GM12874 (cell line): ENCODE measurements around the gene KCNH1.

Source experiments
- TF ChIP-seq, protein P1 (sequence below): IDR thresholded peaks from 2 replicates; pipeline ENCODE4 v1.5.1; 2011; ENCODE audit warnings: low read depth, mild to moderate bottlenecking, control low read depth, low read length, moderate library complexity; ENCODE audit not compliant: insufficient read depth

The KCNH1 gene

DNA sequence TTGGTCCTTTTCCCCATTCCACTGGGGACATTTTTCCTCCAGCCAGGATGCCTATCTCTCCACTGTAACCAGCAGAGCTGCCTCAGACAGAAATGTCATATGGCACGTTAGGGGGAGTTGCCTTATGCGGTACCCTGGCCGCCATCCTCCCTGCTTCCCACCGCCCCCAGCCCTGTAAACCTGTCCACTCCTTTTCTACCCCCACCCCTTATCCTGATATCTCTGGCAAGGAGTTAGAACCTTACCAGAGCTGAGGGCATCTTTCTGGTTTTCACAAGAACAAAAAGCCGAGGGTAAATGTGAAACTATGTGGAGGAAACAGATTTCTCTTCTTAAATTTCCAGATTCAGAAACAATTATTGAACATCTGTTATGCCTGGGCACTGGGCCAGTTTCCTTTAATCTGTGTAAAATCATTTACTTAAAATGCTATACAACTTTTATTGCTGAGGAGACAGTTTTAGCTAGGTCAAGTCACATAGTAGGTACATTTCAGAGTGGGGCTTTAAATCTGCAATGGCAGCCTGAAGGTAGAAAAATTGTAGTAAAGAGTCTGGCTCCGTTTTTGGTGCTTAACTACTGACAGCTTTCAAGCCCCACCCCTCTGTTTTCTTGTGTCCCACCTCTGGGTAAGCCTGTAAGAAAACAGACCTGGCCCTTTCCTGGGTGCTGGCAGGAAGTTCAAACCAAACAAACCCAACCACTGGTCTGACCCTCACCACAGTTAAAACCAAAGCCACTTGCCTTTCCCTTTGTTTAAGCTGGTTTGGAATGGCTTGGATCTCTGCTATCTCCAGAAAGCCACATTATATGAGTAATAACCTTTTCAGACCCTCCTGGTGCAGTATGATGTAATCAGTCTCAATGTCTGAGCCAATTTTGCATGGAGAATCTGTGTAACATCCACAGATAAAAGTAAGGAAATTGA lies 486.3 kb downstream of the KCNH1 start:
- TF ChIP-seq, protein P1, sequence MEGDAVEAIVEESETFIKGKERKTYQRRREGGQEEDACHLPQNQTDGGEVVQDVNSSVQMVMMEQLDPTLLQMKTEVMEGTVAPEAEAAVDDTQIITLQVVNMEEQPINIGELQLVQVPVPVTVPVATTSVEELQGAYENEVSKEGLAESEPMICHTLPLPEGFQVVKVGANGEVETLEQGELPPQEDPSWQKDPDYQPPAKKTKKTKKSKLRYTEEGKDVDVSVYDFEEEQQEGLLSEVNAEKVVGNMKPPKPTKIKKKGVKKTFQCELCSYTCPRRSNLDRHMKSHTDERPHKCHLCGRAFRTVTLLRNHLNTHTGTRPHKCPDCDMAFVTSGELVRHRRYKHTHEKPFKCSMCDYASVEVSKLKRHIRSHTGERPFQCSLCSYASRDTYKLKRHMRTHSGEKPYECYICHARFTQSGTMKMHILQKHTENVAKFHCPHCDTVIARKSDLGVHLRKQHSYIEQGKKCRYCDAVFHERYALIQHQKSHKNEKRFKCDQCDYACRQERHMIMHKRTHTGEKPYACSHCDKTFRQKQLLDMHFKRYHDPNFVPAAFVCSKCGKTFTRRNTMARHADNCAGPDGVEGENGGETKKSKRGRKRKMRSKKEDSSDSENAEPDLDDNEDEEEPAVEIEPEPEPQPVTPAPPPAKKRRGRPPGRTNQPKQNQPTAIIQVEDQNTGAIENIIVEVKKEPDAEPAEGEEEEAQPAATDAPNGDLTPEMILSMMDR: no peak

DNA sequence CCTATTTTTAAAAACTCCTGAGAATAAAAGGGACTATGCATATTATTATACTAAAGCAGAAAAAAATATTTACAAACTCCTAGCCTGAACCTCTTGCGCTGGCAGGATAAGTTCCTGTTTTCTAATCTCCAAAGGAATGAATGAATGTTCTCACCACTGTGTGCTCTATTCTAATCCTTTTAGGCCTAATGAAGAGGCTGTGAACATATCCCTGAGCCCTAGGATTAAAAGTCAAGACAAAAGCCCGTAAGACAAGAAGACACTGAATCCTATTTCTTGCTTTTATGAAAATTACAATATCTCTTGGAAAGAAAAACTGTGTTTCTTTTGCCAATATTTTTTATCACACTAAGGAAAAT lies 487.7 kb downstream of the KCNH1 start:
- TF ChIP-seq, protein P1: no peak

DNA sequence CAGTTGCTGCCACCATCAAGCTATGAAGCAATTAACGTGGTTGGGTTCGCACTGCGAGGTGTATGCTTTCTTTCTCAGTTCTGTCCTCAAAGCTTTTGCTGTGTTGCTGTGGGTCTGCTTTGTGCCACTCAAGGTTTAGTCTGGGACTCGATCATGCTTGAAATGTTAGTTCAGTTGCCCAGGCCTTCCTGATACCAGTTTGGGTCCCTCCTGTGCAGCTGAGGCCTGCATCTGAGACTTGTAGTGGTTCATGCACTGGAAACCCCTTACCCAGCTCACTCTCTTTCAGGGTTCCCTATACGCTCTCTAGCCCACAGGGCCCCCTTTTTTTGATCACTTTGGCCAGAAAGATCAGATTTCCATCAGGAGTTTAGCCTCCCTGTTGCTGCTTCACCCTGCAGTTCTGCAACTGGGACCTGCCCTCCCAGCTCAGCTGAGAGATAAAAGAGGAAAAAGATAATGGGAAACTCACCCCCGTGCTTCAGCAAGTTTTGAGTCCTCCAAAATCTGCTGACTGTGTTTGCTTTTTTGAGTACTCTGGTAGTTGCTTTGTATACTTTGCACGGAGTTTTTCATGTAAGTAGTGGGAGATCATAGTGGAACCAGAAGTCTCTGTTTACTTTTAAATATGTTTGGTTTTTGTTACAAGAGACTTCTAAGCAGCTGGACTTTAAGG lies 488.2 kb downstream of the KCNH1 start:
- TF ChIP-seq, protein P1: no peak

DNA sequence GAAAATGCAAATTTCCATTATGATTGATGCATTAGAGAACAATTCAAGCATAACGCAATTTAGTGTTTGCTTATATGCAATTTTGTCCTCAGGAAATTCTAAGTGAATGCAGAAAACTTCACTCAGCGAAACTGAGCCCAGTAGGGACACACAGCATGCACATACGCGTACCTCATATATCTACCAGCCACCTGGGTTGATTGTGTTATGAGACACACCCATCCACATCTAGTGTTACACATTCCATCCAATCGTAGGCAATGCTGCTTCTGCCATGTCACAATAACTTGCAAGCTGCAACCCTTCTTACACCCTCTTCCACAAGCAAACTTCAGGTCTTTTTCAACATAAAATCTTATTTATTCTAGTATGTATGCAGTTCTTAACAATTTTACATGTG lies 492.4 kb downstream of the KCNH1 start:
- TF ChIP-seq, protein P1: no peak

DNA sequence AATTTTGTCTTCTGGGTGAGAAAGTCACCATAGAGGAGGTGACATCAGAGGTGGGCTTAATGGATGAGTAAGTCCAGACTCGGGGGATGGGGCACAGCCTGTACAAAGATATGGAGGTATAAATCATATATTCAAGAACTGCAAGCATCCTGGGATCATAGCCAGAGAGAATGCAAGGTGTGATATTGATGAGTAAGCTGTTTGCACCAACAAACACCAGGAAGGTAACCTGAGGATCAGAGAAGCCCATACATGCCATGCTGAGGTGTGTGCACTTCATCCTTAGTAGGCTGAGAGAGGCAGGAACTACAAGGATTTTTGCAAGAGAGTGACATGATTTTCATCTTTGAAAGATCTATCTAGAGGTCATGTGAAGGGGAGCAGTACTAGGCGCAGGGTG lies 498.8 kb downstream of the KCNH1 start:
- TF ChIP-seq, protein P1: no peak

DNA sequence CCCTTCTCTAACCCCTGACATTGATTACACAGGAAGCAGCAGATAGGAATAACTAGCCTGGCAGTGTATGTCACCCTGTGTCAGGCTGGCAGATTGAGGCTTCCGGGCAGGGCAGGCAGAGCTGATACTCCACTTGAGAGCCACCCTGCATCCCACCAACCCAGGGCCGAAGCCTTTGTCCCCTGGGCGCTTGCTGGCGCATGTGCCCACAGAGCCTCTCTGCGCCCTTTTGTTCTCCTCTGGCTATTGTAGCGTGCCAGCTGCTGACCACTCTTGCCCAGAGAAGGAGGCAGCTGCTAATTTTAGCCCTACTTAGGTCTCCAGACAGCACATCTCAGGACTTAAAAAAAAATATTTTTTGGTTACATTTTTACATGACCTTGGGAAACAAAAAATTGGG lies 500.3 kb downstream of the KCNH1 start:
- TF ChIP-seq, protein P1: no peak

DNA sequence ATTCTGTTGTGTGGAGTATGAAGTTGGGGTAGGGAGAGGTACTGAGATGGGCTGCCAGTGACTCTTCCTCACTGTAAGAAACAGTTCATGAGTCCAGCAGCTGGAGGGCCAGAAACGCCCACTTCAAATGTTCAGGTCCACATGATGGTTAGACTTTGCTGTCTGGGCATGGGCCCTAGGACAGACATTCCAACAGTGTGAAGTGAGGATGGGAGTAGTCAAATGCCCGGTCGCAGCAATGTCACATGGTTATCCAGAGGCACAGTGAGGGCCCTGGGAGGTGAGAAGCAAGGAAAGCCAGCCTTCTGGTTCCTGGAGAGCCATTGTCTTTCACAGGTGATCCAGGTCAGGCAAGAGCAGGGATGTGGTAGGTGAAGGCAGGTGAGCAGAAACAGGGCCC lies 500.8 kb downstream of the KCNH1 start:
- TF ChIP-seq, protein P1: no peak
